HG03432 (cell line): ENCODE results near the gene BEND3.
"Not testable (repeated sequence)": the region's sequence is repeated elsewhere in the genome, so short reads cannot be mapped to it uniquely, and the experiment has no call there.

ENCODE experiments used
- ATAC-seq: cut with Tn5 transposase; IDR thresholded peaks from one replicate; pipeline ENCODE4 v1.9.1; 2021; ENCODE audit warnings: mild to moderate bottlenecking, moderate library complexity; ENCODE audit not compliant: unreplicated experiment

The BEND3 gene

DNA sequence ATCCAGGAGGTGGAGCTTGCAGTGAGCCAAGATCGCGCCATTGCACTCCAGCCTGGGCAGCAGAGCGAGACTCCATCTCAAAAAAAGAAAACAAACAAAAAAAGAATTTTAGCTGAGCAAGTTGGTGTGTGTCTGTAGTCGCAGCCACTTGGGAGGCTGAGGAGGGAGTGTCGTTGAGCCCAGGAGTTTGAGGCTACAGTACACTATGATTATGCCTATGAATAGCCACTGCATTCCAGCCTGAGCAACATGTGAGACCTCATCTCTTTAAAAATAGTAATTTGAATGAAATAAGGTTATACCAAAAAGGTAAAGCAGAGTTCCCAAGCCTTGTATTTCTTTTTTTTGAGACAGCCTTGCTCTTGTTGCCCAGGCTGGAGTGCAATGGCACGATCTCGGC, 67.5 kb downstream of the BEND3 start:
- no peak for ATAC-seq

DNA sequence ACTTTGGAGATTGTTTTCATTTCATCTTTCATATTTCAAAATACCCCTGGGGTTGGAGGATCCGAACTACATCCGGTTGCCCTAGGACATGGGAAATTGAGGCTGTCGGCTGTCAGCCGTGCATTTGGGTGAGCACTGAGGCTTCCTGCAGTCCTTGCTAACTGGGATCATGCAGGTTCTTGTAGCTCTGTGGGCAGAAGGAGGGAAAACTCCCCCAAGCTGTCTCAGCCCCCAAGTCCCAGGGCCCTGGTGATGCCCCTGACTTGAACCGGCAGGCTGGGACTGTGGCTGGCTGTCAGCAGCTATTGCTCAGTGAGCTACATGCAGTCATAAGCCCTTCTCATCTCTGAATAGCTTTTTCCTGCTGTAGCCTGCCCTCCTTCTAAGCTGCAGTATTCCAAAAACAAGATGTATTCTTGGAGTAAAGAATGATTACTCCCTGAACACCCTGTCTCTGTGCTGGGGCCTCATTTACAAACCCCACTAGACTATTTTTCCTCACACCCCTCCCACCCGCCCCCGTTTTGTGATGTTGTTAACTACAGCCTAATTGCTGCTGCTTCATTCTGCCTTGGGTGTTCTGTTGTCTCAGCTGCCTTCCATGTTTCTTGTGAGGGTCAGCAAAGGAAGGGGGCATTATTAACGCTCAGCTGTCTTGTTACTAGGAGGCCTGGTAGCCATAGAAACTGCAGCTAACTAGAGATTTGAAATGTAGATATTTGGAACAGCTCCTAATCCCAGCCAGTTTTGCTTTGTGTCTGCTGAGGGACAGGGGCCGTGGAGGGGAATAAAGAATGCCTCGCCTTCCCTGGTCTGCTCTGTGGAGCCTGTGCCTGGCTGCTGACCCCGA, 69.3 kb downstream of the BEND3 start:
- ATAC-seq: no peak

DNA sequence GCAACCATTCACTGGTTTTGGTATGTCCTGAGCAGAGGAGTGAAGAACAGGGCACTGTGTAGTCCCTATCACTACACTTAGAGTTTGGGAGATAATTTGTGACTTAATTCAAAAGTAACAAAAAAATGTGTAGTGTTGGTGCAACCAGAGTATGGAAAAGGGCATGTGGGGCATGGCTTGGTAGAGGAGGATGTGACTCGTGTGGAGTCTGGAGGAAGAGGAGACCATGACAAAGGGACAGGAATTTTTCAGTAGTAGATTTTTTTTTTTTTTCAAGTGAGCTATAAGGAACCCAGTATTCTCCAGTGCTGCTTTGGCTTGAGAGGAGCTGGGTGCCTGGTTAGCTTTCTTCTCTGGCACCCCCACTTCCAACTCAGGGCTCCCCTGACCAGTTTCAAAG, 82.2 kb downstream of the BEND3 start:
- ATAC-seq: no peak

DNA sequence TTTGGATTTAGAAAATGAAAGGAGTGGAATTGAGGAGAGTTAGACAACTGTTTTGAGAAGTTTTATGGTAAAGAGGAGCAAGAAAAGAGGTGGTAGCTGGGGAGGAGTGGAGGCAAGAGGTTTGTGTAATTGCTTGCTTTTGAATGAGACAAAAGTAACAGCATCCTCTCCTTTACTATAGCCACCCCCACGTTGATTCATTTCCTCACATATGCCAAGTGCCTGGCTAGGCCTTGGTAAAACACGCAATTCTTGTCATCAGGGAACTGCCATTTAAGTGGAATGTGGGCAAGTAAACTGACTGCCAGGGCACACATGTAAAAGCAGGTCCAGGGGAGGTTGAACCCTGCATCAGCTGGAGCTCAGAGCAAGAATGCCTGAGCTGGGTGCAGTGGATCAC, 83.3 kb downstream of the BEND3 start:
- ATAC-seq: no peak

GRCh38 chr6:107030151-107030550, 85.2 kb downstream of the BEND3 start:
- no peak for ATAC-seq

- ATAC-seq: no peak
These were observed 88.3 kb downstream of the BEND3 start for GRCh38 chr6:107026965-107027364.

- no peak for ATAC-seq
These were observed 93.7 kb downstream of the BEND3 start for GRCh38 chr6:107021446-107022185.

GRCh38 chr6:107020239-107020638, 95.1 kb downstream of the BEND3 start:
- no peak for ATAC-seq

DNA sequence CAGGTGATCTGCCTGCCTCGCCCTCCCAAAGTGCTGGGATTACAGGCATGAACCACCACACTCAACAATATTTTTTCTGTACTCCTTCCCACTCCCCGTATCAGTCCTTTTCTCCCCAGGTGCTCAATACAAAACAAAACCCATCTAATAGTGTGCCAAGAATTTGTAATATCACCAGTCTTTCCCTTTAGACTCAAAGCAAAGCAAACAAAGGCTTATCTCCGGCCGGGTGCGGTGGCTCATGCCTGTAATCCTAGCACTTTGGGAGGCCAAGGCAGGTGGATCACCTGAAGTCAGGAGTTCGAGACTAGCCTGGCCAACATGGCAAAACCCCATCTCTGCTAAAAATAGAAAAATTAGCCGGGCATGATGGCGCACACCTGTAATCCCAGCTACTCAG, 95.7 kb downstream of the BEND3 start:
- ATAC-seq: not testable (repeated sequence)

DNA sequence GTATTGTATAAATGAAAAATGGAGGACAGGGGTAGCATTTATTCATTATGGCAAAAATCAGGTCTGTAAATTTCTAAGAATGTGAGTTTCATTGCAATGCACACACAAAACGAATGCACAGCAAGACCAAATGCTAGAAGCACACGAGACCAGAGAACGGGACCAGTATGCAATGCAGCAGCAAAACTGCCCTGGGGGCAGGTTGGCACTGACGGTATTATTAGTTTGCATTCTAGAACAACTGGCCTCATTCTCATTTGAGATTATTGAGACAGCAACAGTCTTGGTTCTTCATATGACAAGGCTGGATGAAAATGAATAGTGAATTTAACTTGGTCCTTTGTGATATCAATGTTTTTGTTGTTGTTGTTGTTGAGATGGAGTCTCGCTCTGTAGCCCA, 96.3 kb downstream of the BEND3 start:
- no peak for ATAC-seq
